Amygdala (tissue), 56 donors: Measurements from ENCODE around the gene UTP4.
"Not testable (repeated sequence)": the region's sequence is repeated elsewhere in the genome, so short reads cannot be mapped to it uniquely, and the experiment has no call there.

Experiments used
- DNase-seq, 56 donors: peaks; one replicate each; lab custom pipeline; 2025; lab: John Stamatoyannopoulos, UW

The UTP4 gene

GRCh38 chr16:69109486-69110270 lies 22.8 kb upstream of the UTP4 start:
- DNase-seq = no peak

DNA sequence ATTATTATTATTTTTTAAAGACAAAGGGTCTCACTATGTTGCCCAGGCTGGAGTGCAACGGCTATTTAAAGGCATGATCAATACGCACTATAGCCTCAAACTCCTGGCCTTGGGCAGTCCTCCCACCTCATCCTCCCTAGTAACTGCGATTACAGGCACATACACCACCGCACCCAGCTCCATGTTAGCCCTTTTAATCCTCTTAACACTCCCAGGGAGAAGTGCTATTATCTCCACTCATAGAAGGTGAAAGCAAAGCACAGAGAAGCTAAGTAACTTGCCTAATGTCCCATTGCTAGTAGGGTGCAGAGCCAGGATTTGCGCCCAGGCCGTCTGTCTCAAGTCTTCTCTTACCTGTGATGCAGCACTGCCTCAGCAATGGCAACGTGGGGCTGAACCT lies 22.0 kb upstream of the UTP4 start:
- DNase-seq = no peak

- DNase-seq = no peak
Observed at GRCh38 chr16:69111216-69111875, 21.1 kb upstream of the UTP4 start.

- no peak for DNase-seq
Observed at GRCh38 chr16:69111876-69112230, 20.6 kb upstream of the UTP4 start.

GRCh38 chr16:69112285-69113129 lies 19.9 kb upstream of the UTP4 start:
- peak in 3 of 56 donors; percentile 10 to 30 (median 12) for DNase-seq

DNA sequence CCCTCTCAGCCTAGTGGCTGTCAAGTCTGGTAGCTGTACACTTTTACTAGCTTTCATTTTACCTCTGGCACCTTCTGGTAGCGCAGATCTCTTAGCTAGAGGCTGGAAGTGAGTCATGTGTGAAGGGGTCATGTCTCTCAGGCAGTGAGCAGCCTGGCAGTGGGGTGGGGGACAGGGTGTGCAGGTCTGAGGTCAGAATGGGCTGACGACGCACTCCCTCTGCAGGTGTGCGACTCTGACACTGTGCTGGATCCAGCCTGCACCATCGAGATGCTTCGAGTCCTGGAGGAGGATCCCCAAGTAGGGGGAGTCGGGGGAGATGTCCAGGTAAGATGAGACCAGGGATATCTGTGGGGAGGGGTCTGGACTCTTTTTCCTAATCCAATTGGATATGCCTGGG lies 19.2 kb upstream of the UTP4 start:
- DNase-seq = no peak

DNA sequence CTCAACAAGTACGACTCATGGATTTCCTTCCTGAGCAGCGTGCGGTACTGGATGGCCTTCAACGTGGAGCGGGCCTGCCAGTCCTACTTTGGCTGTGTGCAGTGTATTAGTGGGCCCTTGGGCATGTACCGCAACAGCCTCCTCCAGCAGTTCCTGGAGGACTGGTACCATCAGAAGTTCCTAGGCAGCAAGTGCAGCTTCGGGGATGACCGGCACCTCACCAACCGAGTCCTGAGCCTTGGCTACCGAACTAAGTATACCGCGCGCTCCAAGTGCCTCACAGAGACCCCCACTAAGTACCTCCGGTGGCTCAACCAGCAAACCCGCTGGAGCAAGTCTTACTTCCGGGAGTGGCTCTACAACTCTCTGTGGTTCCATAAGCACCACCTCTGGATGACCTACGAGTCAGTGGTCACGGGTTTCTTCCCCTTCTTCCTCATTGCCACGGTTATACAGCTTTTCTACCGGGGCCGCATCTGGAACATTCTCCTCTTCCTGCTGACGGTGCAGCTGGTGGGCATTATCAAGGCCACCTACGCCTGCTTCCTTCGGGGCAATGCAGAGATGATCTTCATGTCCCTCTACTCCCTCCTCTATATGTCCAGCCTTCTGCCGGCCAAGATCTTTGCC lies 18.0 kb upstream of the UTP4 start:
- no peak for DNase-seq

- DNase-seq = no peak
Observed at GRCh38 chr16:69114976-69115355, 17.5 kb upstream of the UTP4 start.

GRCh38 chr16:69115361-69115760 lies 17.1 kb upstream of the UTP4 start:
- no peak for DNase-seq

DNA sequence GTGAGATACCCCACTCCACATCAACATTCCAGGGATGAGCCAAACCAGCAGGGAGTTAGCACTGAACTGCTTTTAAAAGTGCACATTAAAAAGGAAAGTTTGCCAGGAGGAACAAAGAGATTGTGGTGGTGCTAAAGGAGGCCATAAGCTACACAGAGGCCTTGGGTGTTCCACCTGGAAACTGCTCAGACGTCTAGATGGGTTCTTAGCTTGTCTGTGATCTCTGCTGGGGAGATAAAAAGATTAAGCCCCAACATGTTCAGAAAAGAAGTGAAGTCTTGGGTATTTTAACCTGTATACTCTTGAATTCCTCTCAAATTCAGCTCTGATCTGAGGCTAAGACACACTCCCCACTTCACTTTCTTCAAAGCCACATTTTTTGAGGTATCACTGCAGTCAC lies 16.6 kb upstream of the UTP4 start:
- DNase-seq = no peak

DNA sequence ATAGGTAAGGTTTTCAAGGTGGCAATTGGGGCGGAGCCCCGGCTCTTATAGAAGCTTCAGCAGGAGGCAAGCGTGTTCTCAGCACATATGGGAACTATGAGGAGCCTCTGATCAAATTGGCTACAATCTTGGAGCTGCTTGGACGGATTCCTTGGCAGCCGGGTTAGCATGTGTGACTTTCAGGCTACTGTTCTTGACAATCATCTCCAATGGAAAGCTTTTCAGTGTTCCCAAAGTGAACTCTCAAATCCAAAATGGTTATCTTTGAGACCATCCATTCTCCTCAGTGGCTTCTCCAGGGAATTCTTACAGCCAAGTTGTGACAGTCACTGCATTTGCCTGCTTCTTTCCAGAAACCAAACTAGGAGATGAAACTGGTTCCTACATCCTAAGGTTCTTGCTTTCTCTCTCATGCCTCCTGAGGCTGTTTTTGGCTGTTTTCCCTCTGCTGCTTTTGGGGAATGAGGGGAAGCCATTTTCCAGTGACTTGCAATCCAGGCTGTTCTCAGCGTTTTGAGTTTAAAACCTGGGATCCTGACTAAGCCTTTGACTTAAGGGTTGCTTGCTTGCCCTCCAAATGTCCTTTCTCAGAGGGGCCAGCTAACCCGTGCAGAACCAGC lies 16.1 kb upstream of the UTP4 start:
- no peak for DNase-seq

DNA sequence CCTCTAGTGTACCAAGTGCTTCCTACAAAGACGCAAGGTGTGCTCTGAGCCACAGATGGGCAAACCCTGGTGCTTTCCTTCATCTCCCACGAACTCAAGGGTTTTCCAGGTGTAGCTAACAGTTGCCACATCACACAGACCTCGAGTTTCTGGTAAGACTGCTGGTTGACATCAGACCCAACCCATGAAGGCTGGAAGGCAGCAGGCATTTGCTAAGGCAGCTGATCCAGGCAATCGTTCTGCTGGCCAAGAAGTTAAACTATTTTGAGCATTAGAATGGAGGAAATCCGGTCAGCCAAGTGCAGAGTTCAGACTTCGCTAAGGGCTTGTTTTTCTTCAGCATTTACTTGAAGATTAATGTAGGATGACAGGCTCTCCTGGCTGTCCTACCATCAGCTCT lies 15.5 kb upstream of the UTP4 start:
- no peak for DNase-seq

- no peak for DNase-seq
Observed at GRCh38 chr16:69118468-69118867, 14.0 kb upstream of the UTP4 start.

DNA sequence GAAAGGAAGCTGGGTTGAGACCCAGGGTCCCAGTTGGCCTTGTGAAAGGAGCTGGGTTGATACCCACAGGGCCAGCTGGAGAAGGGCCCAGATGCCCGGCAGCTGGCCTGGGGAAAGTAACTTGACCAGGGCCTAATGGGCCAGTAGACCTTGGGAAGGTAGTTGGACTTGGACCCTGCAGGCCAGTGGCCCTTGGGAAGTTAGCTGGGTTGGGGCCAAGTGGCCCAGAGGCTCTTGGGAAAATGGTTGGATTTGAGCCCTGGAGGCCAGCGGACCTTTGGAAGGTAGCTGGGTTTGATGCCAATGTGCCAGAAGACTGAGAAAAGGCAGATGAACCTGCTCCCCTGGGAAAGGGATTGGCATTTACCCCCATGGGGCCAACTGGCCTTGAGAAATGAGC lies 13.5 kb upstream of the UTP4 start:
- no peak for DNase-seq

- no peak for DNase-seq
Observed at GRCh38 chr16:69119536-69119935, 12.9 kb upstream of the UTP4 start.

DNA sequence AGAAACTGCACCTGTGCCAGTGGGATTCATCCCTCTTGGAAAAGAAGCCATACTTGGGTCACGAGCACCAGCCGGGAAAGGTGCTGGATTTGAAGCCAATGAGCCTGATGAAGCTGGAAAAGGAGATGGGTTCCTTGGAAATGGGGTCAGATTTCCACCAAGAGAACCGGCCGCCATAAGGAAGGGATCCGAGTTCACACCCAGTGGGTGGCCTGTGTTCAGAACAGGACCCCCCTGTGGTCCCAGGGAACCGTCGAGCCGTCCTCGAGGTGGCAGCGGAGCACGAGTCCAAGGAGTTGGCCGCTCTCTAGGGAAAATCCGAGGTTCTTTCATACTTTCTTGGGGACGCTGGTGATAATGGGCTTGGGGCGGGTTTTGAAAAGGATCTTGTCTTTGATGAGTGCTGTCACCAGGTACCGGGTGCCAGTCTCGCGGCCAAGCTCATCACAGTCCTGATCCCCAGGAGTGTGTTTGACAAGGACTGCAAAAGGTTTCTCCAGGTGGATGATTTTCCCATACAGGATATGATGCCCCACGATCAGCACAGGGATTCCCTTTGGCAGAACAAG lies 12.3 kb upstream of the UTP4 start:
- no peak for DNase-seq

GRCh38 chr16:69123910-69124309 lies 8.5 kb upstream of the UTP4 start:
- peak in 9 of 56 donors; percentile 8 to 58 (median 18) for DNase-seq

DNA sequence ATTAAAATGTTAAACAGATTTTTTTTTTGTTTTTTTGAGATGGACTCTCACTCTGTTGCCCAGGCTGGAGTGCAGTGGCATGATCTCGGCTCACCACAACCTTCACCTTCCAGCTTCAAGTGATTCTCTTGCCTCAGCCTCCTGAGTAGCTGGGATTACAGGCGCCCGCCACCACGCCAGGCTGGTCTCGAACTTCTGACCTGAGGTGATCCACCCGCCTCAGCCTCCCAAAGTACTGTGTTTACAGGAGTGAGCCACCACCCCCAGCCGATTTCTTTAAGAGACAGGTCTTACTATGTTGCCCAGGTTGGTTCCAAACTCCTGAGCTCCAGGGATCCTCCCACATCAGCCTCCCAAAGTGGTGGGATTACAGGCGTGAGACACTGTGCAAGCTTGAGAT lies 8.0 kb upstream of the UTP4 start:
- not testable (repeated sequence) for DNase-seq

- DNase-seq = not testable (repeated sequence)
Observed at GRCh38 chr16:69124961-69125360, 7.5 kb upstream of the UTP4 start.

DNA sequence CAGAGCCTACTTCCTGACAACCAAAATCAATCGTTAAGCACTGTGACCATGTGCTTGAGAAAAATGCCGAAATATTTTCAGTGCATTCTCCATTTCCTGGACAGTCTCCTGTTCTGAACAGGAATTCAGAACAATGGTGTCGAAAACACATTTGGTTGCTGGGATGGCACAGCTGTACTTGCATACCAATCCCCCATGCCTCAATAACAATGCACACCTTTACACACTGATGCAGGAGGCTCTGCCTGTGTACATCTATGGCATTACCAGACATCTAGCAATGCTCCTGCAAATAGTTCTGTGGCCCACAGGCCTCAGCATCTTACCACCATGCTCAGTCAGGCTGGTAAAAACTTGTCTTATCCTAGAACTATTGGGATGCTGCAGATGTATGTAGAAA lies 6.2 kb upstream of the UTP4 start:
- DNase-seq = no peak
